GM21390 (cell line): ENCODE measurements around the gene CNST.

Source experiments
- ATAC-seq: cut with Tn5 transposase; IDR thresholded peaks from one replicate; pipeline ENCODE4 v1.9.1; 2021; ENCODE audit not compliant: unreplicated experiment

The CNST gene, protein sequence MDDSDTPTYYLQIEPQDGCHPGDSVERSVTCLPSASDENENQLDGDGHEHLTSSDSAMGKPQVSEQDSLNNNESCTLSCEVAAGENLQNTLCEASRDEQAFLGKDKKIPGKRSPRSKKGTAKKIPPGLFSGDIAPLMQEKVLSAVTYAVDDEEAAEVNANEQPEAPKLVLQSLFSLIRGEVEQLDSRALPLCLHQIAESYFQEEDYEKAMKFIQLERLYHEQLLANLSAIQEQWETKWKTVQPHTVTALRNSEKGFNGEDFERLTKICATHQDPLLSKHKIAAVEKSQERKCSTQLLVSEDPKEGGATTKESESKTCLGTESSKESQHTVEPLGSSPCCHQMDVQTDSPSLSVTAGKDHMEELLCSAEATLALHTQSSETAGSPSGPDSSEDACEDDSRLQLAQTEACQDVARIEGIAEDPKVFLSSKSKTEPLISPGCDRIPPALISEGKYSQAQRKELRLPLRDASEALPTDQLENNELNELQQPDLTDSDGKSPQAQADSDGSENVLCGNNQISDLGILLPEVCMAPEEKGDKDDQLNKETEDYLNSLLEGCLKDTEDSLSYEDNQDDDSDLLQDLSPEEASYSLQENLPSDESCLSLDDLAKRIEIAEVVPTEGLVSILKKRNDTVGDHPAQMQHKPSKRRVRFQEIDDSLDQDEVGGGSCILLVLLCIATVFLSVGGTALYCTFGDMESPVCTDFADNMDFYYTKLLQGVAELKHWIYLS

DNA sequence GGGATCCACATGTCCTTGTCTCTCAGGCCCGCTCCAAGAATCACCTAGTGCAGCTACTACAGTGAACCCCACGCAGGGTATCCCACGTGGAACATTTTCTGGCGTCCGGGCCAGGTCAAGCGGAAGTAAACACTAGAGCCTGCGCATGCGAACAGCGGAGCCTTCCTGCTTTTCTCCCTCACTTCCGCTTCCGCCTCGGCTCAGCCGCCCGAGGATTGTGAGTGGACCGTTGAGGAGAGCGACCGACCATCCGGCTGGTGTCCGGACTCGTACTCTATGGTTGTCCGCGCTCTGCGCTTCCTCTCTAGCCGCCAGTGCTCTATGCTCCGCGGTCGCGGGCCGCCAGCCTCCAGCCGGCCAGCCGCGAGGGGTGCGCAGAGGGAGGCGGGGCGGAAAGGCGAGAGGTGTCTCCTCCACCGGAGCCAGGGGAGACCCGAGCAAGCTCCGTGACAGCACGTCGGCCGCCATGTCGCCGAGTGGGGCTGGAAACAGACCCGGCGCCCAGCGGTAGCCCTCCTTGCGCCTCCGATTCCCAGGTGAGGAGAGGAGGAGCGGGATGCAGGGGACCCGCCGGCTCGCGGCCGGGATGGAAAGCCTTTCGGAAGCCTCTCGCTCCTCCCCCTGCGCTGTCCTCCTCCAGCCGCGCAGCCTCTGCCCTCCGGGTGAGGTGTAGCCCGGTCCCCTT, at the start of gene CNST, which contains the start of gene TFB2M:
TSS of gene CNST (plus strand) at position 329 of the 685 bp plus-strand sequence. CDS start 25,107 bp downstream, outside the sequence.
TSS of gene TFB2M (minus strand) at position 134 of the 685 bp plus-strand sequence. CDS start at position 11, 123 bp downstream.
- peak; percentile 90 for ATAC-seq

DNA sequence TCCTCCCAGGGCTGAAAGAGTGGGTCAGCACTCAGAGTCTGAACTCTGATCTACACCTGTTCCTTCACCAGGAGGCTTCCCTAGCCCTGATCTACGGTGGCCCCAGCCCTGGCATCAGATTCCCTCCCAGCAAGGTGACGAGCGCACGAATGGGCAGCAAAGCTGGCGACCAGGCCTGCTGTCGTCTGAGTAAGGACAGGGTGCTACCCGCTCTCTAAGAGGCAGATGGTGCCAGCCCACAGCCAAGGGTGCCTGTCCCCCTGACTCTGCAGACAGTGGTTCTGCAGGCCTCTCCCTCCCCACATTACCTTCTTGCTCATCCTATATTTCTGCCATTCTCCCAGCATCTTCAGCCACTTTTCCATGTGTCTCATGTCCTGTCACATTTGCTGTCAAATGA, 48.9 kb upstream of the CNST start:
- ATAC-seq: no peak

DNA sequence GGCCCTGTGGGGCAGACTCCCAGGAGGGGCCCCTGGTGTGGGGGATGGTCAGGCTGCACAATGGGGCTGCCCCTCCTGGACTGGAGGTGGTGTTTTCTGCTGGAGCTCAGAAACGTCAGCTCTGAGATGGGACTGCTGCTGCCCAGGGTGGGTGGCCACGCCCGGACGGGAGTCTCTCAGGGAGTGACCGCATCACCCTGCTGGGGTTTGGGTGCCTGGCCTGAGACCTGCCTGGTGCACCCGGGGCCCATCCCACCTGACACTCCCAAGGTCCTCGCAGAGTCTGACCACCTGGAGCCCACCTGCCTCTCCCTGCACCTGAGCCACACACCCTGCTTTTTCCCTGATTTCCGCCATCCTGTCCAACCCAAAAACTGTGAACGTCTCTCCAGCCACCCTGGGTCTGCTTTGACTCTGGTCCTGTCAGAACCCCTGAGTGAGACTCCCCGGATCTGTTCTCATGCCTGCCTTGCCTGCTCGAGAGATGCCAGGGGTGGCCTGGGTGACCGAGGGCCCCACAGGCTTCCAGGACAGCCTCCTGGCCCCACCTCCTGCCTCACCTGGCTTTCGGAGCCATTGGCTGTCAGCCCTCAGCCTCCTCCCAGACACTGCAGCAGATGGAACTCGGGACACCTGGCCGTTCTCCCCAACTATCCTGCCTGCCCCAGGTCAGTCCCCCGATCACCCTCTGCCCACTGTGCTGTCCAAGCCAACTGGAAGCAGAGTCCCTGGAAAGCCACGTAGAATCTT, 47.6 kb upstream of the CNST start:
- no peak for ATAC-seq

DNA sequence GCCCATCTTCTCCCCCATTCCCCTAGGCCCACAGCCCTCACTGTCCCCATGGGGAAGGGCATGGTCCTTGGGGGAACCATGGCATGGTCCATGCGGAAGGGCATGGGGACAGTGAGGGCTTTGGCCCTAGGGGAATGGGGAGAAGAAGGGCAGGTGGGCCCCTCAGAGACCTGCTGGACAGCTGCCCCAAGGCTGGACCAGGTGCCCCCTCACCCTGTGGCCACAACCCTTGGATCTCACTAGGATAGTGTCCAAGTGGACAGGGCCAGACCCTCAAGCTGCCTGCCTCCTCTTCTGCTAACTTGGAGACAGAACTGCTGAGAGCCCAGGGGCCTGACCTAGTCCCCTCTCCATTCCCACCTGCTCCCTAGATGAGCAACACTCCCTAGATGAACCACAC, 46.7 kb upstream of the CNST start:
- ATAC-seq: no peak

DNA sequence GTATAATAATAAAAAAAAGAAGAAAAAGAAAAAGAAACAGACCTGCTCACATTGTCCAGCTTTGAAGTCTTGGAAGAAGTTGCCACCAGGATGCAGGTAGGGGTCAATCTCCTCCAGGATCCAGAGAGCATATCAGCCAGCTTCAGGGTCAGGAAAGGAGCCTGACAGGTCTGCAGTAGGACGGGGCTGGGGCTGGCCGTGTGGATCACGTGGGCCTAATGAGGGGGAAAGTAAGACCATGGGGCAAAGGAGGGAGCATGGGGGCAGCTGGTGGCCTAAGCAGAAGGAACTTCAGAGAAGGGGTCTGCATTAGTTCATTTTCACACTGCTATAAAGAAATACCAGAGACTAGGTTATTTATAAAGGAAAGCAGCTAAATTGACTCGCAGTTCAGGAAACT, 39.9 kb upstream of the CNST start:
- ATAC-seq: no peak

DNA sequence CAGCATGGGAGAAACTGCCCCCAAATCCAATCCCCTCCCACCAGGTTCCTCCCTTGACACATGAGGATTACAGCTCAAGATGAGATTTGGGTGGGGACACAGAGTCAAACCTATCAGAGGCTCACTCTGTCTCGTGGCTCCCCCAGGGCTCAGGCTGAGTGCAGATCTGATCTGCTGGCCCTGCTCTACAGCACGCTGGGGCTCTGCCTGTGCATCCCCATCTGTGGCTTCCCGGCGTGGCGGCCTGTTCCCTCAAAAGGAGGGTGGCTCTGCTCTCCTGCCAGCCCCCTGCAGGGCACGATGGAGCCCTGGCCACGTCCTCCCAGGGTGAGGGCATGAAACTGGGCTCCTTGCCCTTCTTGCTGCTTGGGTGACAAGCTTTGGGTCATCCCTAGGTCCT, 39.3 kb upstream of the CNST start:
- no peak for ATAC-seq

DNA sequence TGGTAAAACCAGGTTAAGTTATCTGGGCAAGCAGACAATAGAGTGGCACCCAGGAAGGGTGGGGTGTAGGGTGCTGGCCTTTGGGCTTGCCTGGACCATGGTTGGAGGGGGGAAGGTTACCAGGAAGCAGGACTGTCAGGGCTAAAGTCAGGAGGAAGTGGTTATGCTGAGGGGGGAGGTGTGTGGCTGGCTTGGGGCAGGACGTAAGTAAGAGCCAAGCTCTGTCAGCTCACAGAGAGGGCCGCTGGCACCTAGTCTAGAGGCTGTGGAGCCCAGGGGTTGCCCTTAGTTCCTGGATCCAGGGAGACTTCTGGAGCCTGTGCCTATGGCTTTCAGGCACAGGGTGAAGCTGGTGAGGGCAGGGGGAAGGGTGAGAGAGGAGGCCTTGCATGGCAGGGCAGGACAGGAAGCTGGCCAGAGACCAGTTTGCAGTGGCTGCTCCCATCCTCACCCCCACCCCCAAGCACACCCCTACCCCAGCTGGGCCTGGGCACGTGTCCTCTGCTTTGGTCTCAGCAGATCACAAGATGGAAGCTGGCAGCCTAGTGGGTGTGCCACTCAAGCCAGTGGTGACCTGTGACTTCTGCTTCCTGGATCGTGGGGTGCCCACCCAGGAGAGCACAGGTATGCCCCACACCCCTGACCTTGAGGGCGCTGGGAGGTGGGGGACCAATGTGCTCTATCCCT, 38.7 kb upstream of the CNST start:
- ATAC-seq: no peak

DNA sequence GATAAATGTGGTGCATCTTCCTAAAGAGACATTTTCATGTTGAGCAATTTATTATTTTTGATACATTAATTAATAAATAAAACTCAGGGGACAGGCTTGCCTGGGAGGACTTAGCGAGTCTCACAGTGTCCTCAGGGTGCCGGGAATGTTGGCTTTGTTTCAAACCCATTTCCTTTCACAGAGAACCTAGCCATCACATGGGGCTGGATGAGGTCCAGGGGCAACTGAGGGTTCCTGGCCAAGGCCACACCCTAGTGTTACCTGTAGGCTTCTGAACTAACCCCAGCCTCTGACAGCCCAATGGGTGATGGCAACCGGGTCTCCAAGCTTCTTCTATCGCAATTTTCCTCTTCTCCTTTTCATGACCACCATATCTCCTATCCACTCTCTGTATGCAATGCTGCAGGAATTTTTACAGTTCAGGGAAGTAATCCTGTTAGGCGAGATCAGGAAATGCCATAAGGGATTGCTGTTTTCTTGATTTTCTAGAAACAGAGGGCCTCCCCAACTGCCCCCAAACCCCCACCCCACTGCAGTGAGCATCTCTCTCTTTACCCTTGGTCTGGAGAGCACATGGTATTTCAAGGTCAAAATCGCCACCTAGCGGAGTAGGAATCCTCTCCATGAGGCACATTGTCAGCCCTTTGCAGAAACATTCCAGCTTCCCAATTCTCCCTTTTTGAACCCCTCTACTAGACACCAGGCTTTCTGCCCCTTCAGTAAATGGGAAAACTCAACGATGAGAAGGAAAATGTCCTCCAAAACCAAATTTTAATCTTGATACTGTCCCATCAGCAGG, 37.1 kb upstream of the CNST start:
- ATAC-seq: no peak

DNA sequence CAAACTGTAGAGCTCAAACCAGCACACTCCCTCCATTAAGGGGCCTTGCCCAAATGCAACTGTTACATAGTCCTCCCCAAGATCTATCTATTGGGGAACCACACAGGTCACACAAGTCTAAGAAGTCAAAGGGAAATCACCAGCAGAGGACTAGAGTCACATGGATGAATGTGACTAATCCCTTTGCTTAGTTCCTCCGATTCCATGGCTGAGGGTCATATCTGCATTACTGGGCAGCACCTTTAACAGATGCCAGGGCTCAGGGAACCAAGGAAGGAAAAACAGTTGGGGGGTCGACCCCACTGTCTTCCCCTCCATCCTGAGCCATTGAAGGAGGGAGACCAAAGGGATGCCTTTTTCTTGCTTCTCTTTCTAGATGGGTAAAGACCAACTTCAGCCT, 35.8 kb upstream of the CNST start:
- ATAC-seq: no peak

DNA sequence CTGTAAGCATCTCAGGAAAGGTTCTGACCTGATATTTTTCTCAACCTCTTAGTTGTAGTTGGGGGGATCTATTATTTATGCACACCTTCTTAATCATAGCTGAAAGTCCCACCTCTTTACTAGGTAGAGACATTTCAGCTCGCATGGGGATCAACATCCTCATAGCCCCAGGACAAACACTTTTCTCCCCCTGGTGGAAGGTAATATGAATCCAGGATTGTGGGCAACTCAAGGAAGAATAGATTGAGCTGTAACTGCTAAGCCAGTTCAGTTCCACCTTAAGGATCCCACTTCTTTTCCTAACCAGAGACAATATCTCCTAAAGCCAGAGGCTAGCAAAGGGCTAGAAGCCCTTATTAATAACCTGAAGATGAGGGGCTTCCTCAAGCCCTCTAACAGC, 33.7 kb upstream of the CNST start:
- ATAC-seq: no peak

DNA sequence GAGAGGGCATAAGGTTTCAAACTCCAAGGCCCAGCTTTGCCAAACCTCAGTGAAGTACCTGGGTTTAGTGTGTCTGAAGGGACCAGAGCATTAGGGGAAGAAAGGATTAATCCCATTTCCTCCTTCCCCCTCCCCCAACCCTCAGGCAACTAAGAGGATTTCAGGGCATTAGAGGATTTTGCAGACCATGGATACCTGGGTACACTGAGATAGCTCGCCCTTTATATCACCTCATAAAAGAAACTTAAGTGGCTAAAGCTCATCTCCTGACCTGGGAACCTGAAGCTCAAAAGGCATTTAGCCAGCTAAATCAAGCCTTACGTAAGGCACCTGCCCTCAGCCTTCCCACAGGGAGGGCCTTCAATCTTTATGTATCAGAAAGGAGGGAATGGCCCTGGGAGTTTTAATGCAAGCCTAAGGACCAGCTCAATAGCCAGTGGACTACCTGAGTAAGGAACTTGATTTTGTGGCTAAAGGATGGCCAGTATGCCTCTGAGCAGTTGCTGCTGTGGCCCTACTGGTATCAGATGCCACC, 32.8 kb upstream of the CNST start:
- no peak for ATAC-seq

DNA sequence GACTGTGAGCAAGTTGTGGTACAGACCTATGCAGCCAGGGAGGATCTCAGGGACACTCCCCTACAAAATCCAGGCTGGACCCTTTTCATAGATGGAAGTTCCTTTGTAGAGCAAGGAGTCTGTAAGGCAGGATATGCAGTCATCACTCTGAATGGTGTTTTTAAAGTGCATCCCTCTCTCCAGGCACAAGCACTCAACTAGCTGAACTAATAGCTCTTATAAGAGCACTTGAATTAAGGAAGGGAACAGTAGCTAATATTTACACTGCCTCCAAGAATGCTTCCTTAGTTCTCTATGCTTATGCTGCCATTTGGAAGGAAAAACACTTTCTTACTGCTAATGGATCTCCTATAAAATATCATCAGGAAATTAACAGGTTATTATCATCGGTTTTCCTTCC, 32.1 kb upstream of the CNST start:
- no peak for ATAC-seq

DNA sequence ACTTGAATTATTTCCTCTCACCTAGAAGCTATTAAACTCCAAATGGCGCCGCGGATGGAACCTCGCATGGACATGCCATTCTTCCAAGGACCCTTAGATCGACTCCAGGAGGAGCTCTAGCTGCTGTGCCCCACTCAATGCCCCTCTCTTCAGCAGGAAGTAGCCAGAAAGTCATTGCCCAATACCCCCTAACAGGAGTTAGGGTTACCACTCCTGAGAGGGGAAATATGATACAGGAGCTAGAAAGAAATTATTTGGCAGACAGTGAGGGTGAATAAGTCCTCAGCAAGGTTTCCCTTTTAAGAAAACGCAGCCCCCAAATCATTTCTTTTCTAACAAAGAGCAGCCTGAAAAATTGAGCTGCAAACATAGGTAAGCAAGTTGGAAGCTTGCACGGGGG, 28.8 kb upstream of the CNST start:
- no peak for ATAC-seq

DNA sequence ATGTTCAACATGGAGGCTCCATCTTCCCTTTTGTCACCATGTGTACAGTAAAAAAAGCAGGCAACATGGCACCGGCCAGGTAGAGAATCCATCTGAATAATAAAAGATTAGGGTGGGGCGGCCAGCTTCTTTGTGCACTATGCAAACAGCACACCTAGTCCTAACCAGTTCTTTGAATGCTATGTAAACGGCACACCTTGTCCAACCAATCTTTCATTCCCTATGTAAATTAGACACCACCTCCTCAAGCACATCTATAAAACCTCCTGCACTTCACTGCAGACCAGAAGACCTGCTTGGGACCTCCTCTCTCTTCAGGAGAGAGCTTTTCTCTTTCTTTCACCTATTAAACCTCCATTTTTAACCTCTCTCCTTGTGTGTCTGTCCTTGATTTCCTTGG, 28.4 kb upstream of the CNST start:
- ATAC-seq: no peak

DNA sequence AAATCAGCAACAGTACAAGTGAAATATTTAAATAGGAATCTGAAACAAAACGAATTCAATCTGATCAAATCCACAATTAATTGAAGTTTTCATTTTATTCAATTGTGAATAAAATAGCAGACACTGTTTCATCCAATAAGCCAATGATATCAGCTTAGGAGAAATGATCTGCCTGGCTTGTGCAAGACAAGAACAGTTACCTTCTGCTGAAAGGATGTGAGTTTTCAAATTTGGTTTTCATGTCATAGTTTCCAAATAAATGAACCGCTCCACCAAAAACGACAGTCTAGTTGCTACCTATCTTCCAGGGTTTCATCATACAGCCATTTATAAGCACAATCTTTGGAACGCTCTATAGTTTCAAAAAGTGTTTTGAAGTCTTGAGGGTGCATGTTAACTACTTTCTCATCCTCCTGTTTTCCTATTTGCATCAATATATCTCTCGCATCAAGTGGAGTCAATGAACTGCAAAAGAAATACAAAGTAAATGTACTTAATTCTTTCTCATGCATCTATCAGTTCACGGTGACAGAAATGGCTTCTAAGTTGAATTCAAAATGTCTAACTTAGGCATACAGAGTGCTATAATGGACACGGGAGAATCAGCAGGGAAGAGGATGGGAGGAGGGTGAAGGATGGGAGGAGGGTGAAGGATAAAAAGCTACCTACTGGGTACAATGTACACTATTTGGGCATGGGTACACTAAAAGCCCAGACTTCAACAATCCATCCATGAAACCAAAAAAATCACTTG, 25.3 kb upstream of the CNST start:
- no peak for ATAC-seq

DNA sequence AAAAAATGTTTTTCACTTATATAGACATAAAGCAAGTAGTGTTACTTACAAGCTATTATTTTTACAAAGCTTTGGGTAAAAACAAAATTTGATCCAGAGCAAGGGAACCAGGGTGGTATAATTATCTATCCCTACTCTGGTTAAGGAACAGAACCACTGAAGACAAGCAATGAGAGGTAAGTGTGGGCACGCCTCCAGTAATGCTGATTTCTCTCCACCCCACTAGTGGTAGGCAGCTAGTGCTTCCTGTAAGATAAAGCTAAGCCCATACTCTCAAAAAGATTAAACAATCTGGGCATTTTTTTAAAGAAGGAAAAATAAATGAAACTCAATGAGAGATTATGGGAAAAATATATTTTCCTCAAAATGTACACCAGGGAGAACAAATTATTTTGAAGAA, 22.3 kb upstream of the CNST start:
- ATAC-seq: no peak

DNA sequence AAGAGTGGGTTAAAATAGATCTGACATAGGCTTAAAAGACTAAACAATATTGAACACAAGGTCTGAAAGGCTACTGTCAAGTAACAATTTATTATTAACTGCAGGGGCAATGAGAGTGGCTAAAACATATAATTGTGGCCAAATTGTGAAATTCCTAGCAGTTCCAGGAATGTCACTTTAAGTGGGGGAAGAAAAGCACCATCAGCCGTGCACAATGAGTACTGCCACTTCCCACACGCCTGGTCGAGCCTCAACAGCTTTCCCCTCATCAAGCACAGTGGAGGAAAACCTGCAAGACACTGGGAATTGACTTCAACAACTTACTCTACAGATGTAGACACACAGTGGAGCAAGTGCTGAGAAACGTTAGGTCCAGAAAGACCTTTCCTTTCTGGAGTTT, 16.6 kb upstream of the CNST start:
- no peak for ATAC-seq

DNA sequence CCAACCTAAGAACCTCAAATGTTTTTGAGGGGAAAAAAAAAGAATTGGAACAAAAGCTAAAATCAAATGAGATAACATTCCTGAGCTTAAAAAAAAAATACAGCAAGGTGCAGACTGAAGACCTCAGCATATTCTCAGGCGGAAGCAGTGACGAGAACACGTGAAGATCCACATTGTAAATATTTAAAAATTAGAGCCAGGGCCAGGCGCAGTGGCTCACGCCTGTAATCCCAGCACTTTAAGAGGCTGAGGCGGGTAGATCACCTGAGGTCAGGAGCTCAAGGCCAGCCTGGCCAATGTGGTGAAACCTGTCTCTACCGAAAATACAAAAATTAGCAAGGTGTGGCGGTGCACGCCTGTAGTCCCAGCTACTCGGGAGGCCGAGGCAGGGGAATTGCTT, 15.9 kb upstream of the CNST start:
- no peak for ATAC-seq

DNA sequence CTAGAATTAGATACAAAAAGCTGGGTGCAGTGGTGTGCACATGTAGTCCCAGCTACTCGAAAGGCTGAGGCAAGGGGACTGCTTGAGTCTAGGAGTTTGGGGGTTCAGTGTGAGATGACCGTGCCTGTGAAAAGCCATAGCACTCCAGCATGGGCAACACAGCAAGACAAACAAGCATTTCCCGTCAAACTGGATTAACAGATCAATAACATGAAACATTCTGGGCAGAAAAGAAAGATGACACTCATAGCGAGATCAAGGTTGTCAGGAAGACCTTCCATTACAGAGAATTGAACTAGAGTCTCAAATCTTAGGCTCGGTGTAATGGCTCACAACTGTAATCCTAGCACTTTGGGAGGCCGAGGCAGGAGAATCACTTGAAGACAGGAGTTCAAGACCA, 14.1 kb upstream of the CNST start:
- no peak for ATAC-seq
